ENCODE data around the gene FGFBP3. TPM values are rescaled to one million over a fixed set of nuclear protein-coding genes. Genes with fewer than 3 reads are reported as not detected.

FGFBP3 gene
- total RNA-seq, result under 1 TPM; 0.21 to 0.67 (median 0.45) TPM
- polyA plus RNA-seq, result under 1 TPM; 0.30 to 0.66 TPM
- long read RNA-seq, donor 1, partial matches to known transcripts, result 0 of 1 reads
- long read RNA-seq, donor 1, other reads (novel, unspliced or antisense), result 1 of 1 reads
- long read RNA-seq, donor 2, partial matches to known transcripts, result 0 of 1 reads
- long read RNA-seq, donor 2, other reads (novel, unspliced or antisense), result 1 of 1 reads
- long read RNA-seq, donor 3, result 0 reads

- peaks cover 0 to 23% (median 12%) of the 10 kb centered on the region in 9 donors for H3K4me1 ChIP-seq
- peaks cover 0 to 6% (median 0%) of the 10 kb centered on the region in 7 donors for H3K27me3 ChIP-seq
- H3K4me3 ChIP-seq, result peak within 1 kb of the TSS; percentile 54 to 95 (median 80)
- intact Hi-C loops (cut with DNase I), result loop anchor here in 4 of 10 donors (5.0 to 10.0 kb wide), 3 partner anchors 112 to 152 kb away; partner anchors contain the start of gene TNKS2 (in 2 of the 4)
- peaks cover 0 to 4% (median 0%) of the 10 kb centered on the region in 9 donors for H3K36me3 ChIP-seq
- H3K9me3 ChIP-seq, result peaks cover 0 to 4% (median 0%) of the 10 kb centered on the region in 11 donors
- peak in 1 of 2 donors; percentile 18 for DNase-seq
- WGBS, 2 donors, result 0 to 1% methylated on average over 19 of the region's 19 CpGs
- no peak for TF ChIP-seq CTCF (IDR thresholded peaks at IDR 0.05)
- ATAC-seq, result peak; percentile 13 to 65 (median 56)
- H3K27ac ChIP-seq, result peak within 1 kb of the TSS; percentile 39 to 85 (median 70)
These were observed at the start of gene FGFBP3 for GRCh38 chr10:91909117-91909677. FGFBP3 (minus strand) TSS chr10:91909486; CDS start chr10:91908969, 517 bp downstream.

DNA sequence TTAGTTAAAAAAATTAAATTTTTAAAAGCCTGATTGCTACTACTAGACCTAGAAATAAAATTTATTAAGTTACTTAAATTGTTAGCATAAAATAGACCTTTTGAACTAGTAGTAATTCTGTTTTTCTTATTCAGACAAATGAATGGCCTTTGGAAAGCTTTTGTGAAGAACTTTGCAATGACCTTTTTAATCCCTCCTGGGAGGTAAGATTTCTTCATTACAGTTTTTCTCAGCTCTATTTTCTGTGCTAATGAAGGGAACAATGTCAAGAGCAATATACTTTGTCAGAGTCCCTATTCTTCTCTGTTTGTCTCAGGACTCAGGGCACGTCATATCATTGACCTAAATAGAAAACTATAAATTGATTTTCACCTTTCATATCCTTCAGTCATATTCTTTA lies 47.8 kb upstream of the FGFBP3 start:
- Histone ChIP-seq H3K27ac (no peak overlapping the region), H3K4me1 (no peaks in the 10 kb centered on the region), H3K27me3 (no peaks in the 10 kb centered on the region), H3K4me3 (no peak overlapping the region), H3K36me3 (peaks cover 0 to 100% (median 58%) of the 10 kb centered on the region in 9 donors), H3K9me3 (no peaks in the 10 kb centered on the region)
- intact Hi-C loops (cut with DNase I), result no loop called here
- 97 to 98% methylated on average over 1 of the region's 1 CpG for WGBS, 2 donors
- TF ChIP-seq CTCF (IDR thresholded peaks at IDR 0.05), result no peak
- ATAC-seq (no peak), DNase-seq (no peak)

DNA sequence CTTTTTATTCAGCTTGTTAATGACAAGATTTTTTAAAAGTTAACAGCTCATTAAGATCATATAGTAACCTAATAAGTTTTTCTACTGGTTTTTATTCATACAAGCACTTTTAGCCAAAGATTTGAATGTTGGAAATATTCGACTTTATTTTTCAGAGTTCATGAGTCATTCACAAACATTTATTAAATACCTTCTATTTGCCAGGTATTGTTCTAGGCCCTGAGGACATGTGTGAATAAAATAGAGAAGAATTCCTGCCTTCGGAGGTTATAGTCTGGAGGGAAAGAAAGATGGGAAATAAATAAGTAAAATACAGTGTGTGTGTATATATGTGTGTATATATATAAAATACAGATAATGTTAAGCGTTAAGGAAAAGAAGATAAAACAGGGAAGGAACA lies 45.8 kb upstream of the FGFBP3 start:
- no peak for TF ChIP-seq CTCF (IDR thresholded peaks at IDR 0.05)
- no peaks in the 10 kb centered on the region for H3K4me1 ChIP-seq
- intact Hi-C loops (cut with DNase I), result no loop called here
- H3K27me3 ChIP-seq, result no peaks in the 10 kb centered on the region
- H3K4me3 ChIP-seq, result no peak overlapping the region
- peaks cover 0 to 100% (median 60%) of the 10 kb centered on the region in 9 donors for H3K36me3 ChIP-seq
- 90% methylated on average over 3 of the region's 3 CpGs for WGBS, 2 donors
- H3K9me3 ChIP-seq, result no peaks in the 10 kb centered on the region
- no peak overlapping the region for H3K27ac ChIP-seq
- DNase-seq (no peak), ATAC-seq (no peak)

- no peak overlapping the region for H3K4me3 ChIP-seq
- no peaks in the 10 kb centered on the region for H3K9me3 ChIP-seq
- H3K36me3 ChIP-seq, result peaks cover 0 to 95% (median 46%) of the 10 kb centered on the region in 9 donors
- TF ChIP-seq CTCF (IDR thresholded peaks at IDR 0.05), result no peak
- H3K27me3 ChIP-seq, result no peaks in the 10 kb centered on the region
- intact Hi-C loops (cut with DNase I), result no loop called here
- H3K27ac ChIP-seq, result no peak overlapping the region
- ATAC-seq, result no peak
- 95 to 97% methylated on average over 2 of the region's 2 CpGs for WGBS, 2 donors
- no peak for DNase-seq
- no peaks in the 10 kb centered on the region for H3K4me1 ChIP-seq
These were observed 44.4 kb upstream of the FGFBP3 start for GRCh38 chr10:91953600-91954160.
